ENCODE measurements around the gene HEPACAM2. TPM values are rescaled to one million over a fixed set of nuclear protein-coding genes. Genes with fewer than 3 reads are reported as not detected.

Gene HEPACAM2
- total RNA-seq, 1 donor from 2014 or later: not detected

DNA sequence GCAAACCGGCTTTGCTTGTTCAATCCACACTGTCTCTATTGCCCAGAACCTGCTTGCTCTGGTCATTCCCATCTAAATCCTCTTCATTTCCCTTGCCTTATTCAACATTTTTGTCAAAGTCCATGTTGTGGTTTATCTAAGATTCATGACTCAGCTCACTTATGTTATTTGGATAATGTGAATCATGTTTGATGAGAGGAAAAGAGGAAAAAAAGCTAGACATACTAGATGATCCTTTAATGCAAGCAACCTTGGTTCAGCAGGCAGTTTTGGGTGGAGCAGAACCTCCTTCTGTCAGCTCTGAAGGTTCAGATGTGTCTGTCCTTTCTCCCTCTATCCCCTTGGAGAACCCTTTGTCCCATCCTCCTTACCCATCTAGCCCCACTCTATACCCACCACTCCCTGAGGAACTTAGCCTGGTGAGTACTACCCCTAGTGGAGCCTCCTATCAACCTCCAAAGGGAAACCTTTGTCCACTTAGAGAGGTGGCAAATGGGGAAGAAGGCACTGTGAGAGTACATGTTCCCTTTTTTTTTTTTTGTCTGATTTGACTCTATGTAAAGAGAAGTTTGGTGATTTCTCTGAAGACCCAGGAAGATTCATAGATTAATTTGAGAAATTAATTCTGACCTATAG is 76.0 kb downstream of the HEPACAM2 start:
- H3K27me3 ChIP-seq (ENCODE audit: control insufficient read depth in 3 of 3, insufficient read depth in 3 of 3, low read length in 3 of 3): no peaks in the 10 kb centered on the region
- no peaks in the 10 kb centered on the region for H3K36me3 ChIP-seq (ENCODE audit: control insufficient read depth in 3 of 3, insufficient read depth in 3 of 3, low read length in 3 of 3)
- peaks cover 4 to 6% (median 4%) of the 10 kb centered on the region in 3 donors for H3K4me1 ChIP-seq (ENCODE audit: control insufficient read depth in 3 of 3, insufficient read depth in 3 of 3, low read length in 3 of 3)
- H3K4me3 ChIP-seq (ENCODE audit: low read length in 3 of 3): no peak overlapping the region
- H3K9ac ChIP-seq (ENCODE audit: low read depth in 1 of 3, low read length in 3 of 3): no peak overlapping the region
- no peak overlapping the region for H3K27ac ChIP-seq (ENCODE audit: low read depth, low read length)
- H3K9me3 ChIP-seq (ENCODE audit: control insufficient read depth in 3 of 3, low read length in 3 of 3): no peaks in the 10 kb centered on the region

- Histone ChIP-seq H3K36me3 (ENCODE audit: control insufficient read depth in 3 of 3, insufficient read depth in 3 of 3, low read length in 3 of 3) (peaks cover 3 to 11% (median 7%) of the 10 kb centered on the region in 3 donors), H3K4me1 (ENCODE audit: control insufficient read depth in 3 of 3, insufficient read depth in 3 of 3, low read length in 3 of 3) (peaks cover 4 to 6% (median 4%) of the 10 kb centered on the region in 3 donors), H3K9me3 (ENCODE audit: control insufficient read depth in 3 of 3, low read length in 3 of 3) (no peaks in the 10 kb centered on the region), H3K27me3 (ENCODE audit: control insufficient read depth in 3 of 3, insufficient read depth in 3 of 3, low read length in 3 of 3) (no peaks in the 10 kb centered on the region), H3K4me3 (ENCODE audit: low read length in 3 of 3) (peak overlapping the region in 1 of 3 donors; percentile 75), H3K9ac (ENCODE audit: low read depth in 1 of 3, low read length in 3 of 3) (no peak overlapping the region), H3K27ac (ENCODE audit: low read depth, low read length) (peak overlapping the region; percentile 59)
Observed at GRCh38 chr7:93148727-93149126, 77.5 kb downstream of the HEPACAM2 start.

DNA sequence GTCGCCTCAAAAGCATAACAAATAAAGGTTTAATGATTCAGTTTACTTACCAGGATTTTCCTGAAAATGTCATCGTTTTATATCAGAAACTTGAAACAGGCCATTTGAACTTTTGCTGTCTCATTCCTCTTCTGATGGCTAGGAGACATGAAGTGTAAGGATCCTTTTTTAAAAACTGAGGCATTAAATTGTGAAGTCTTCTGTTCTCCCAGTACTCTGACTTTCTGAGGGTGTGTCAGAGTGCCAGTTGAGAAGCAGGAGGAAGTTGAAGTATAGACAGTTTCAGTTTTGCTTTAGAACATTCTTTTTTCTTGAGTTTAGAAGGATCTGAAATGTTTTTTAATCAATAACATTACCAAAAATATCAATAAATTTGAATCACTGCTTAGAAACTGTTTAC is 78.1 kb downstream of the HEPACAM2 start, which contains the start of gene SAMD9L:
SAMD9L (minus strand) TSS at position 242 of the 400 bp plus-strand sequence. CDS start 12,414 bp downstream, outside the sequence.
- Histone ChIP-seq H3K27ac (ENCODE audit: low read depth, low read length) (peak within 1 kb of the TSS; percentile 59), H3K4me3 (ENCODE audit: low read length in 3 of 3) (peak within 1 kb of the TSS; percentile 68 to 75 (median 73)), H3K9me3 (ENCODE audit: control insufficient read depth in 3 of 3, low read length in 3 of 3) (no peaks in the 10 kb centered on the region)

DNA sequence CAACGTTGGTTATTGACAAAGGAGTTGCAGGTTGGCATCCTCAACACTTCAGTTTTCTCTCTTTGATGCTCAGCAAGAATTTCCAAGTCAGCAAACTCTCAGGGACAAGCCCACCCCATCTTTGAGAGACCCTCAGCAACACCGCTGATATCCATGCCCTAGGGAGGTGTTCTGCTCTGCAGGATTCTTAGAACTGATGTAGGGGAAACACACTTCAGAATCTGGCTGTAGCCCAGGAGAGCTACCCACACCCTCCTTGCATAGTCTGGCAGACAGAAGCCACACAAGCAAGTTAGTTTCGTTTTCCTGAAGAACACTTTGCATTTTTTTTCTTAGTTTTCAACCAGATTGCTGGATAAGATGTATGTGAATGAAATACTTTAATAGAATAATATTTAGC is 78.9 kb downstream of the HEPACAM2 start:
- peak overlapping the region; percentile 59 for H3K27ac ChIP-seq (ENCODE audit: low read depth, low read length)
- peak overlapping the region; percentile 19 to 72 (median 52) for H3K9ac ChIP-seq (ENCODE audit: low read depth in 1 of 3, low read length in 3 of 3)
- H3K4me1 ChIP-seq (ENCODE audit: control insufficient read depth in 3 of 3, insufficient read depth in 3 of 3, low read length in 3 of 3): peaks cover 4 to 6% (median 4%) of the 10 kb centered on the region in 3 donors
- H3K27me3 ChIP-seq (ENCODE audit: control insufficient read depth in 3 of 3, insufficient read depth in 3 of 3, low read length in 3 of 3): no peaks in the 10 kb centered on the region
- peak overlapping the region; percentile 68 to 75 (median 73) for H3K4me3 ChIP-seq (ENCODE audit: low read length in 3 of 3)
- H3K9me3 ChIP-seq (ENCODE audit: control insufficient read depth in 3 of 3, low read length in 3 of 3): no peaks in the 10 kb centered on the region
- H3K36me3 ChIP-seq (ENCODE audit: control insufficient read depth in 3 of 3, insufficient read depth in 3 of 3, low read length in 3 of 3): peaks cover 10 to 22% (median 19%) of the 10 kb centered on the region in 3 donors

More for the DNA sequence above, 78.1 kb downstream of the HEPACAM2 start, which contains the start of gene SAMD9L:
- H3K9ac ChIP-seq (ENCODE audit: low read depth in 1 of 3, low read length in 3 of 3): peak within 1 kb of the TSS; percentile 19 to 72 (median 52)
- no peaks in the 10 kb centered on the region for H3K27me3 ChIP-seq (ENCODE audit: control insufficient read depth in 3 of 3, insufficient read depth in 3 of 3, low read length in 3 of 3)
- peaks cover 6 to 16% (median 12%) of the 10 kb centered on the region in 3 donors for H3K36me3 ChIP-seq (ENCODE audit: control insufficient read depth in 3 of 3, insufficient read depth in 3 of 3, low read length in 3 of 3)
- peaks cover 4 to 6% (median 4%) of the 10 kb centered on the region in 3 donors for H3K4me1 ChIP-seq (ENCODE audit: control insufficient read depth in 3 of 3, insufficient read depth in 3 of 3, low read length in 3 of 3)

DNA sequence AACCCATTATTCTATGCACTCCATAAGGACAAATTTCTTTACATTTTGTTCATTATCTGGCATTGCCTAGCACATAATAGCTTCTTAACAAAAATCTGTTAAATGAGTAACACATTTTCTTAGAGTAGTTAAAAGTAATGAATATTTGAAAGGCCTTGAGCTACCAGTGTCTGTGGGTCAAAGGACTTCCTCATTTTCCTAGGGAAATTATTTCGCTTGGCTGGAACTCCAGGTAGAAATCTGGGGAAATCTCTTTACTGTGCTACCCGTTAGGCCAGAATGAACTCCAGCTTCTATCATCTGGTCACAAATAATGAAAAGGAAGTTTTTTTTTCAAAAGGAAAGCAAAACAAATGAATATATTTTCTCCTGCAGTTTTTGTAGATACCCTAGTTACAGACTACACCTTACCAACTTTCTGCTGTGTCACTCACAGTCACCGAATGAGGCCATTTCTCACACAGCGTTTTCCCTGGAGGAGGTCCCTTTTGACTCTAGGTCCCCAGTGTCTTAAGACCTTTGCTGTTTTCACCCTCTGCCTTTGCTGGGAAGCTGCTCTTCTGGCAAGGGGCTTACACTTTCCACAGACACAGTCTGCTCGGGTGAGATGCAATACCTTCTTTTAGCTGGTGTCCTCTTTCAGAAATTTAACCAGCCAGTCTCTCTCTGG is 79.7 kb downstream of the HEPACAM2 start:
- Histone ChIP-seq H3K9ac (ENCODE audit: low read depth in 1 of 3, low read length in 3 of 3) (peak overlapping the region; percentile 40 to 72 (median 52)), H3K27me3 (ENCODE audit: control insufficient read depth in 3 of 3, insufficient read depth in 3 of 3, low read length in 3 of 3) (no peaks in the 10 kb centered on the region), H3K4me3 (ENCODE audit: low read length in 3 of 3) (peak overlapping the region; percentile 59 to 75 (median 73)), H3K36me3 (ENCODE audit: control insufficient read depth in 3 of 3, insufficient read depth in 3 of 3, low read length in 3 of 3) (peaks cover 13 to 27% (median 23%) of the 10 kb centered on the region in 3 donors), H3K9me3 (ENCODE audit: control insufficient read depth in 3 of 3, low read length in 3 of 3) (peaks cover 0 to 2% (median 0%) of the 10 kb centered on the region in 3 donors), H3K4me1 (ENCODE audit: control insufficient read depth in 3 of 3, insufficient read depth in 3 of 3, low read length in 3 of 3) (peaks cover 4 to 6% (median 4%) of the 10 kb centered on the region in 3 donors), H3K27ac (ENCODE audit: low read depth, low read length) (peak overlapping the region; percentile 59)

- H3K27me3 ChIP-seq (ENCODE audit: control insufficient read depth in 3 of 3, insufficient read depth in 3 of 3, low read length in 3 of 3): no peaks in the 10 kb centered on the region
- peaks cover 4 to 6% (median 4%) of the 10 kb centered on the region in 3 donors for H3K4me1 ChIP-seq (ENCODE audit: control insufficient read depth in 3 of 3, insufficient read depth in 3 of 3, low read length in 3 of 3)
- H3K9ac ChIP-seq (ENCODE audit: low read depth in 1 of 3, low read length in 3 of 3): peak overlapping the region in 1 of 3 donors; percentile 72
- H3K36me3 ChIP-seq (ENCODE audit: control insufficient read depth in 3 of 3, insufficient read depth in 3 of 3, low read length in 3 of 3): peaks cover 17 to 29% (median 29%) of the 10 kb centered on the region in 3 donors
- peaks cover 0 to 2% (median 0%) of the 10 kb centered on the region in 3 donors for H3K9me3 ChIP-seq (ENCODE audit: control insufficient read depth in 3 of 3, low read length in 3 of 3)
- no peak overlapping the region for H3K4me3 ChIP-seq (ENCODE audit: low read length in 3 of 3)
- peak overlapping the region; percentile 59 for H3K27ac ChIP-seq (ENCODE audit: low read depth, low read length)
Observed at GRCh38 chr7:93146036-93146435, 80.2 kb downstream of the HEPACAM2 start.

- peaks cover 4 to 6% (median 4%) of the 10 kb centered on the region in 3 donors for H3K4me1 ChIP-seq (ENCODE audit: control insufficient read depth in 3 of 3, insufficient read depth in 3 of 3, low read length in 3 of 3)
- no peak overlapping the region for H3K4me3 ChIP-seq (ENCODE audit: low read length in 3 of 3)
- no peak overlapping the region for H3K27ac ChIP-seq (ENCODE audit: low read depth, low read length)
- H3K27me3 ChIP-seq (ENCODE audit: control insufficient read depth in 3 of 3, insufficient read depth in 3 of 3, low read length in 3 of 3): no peaks in the 10 kb centered on the region
- peaks cover 0 to 2% (median 0%) of the 10 kb centered on the region in 3 donors for H3K9me3 ChIP-seq (ENCODE audit: control insufficient read depth in 3 of 3, low read length in 3 of 3)
- no peak overlapping the region for H3K9ac ChIP-seq (ENCODE audit: low read depth in 1 of 3, low read length in 3 of 3)
- H3K36me3 ChIP-seq (ENCODE audit: control insufficient read depth in 3 of 3, insufficient read depth in 3 of 3, low read length in 3 of 3): peaks cover 24 to 35% (median 35%) of the 10 kb centered on the region in 3 donors
Observed at GRCh38 chr7:93145354-93145753, 80.9 kb downstream of the HEPACAM2 start.

DNA sequence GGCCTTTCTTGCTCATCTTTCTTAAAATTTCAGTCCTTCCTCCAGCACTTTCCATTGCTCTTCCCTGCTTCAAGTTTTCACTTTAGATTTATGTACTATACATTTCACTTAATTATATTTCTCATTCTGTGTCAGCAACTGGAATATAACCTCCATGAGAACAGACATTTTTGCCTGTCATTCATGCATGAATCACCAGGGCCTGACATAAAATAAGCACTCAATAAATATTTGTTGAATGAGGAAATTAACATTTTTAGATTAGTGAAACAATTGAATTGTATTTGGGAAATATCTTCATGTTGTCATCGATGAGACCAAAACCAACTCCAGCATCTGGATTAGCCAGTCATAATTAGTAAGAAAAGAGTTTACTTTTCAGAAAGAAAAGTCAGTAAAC is 84.1 kb downstream of the HEPACAM2 start:
- Histone ChIP-seq H3K9ac (ENCODE audit: low read depth in 1 of 3, low read length in 3 of 3) (no peak overlapping the region), H3K9me3 (ENCODE audit: control insufficient read depth in 3 of 3, low read length in 3 of 3) (peaks cover 0 to 10% (median 8%) of the 10 kb centered on the region in 3 donors), H3K27ac (ENCODE audit: low read depth, low read length) (no peak overlapping the region), H3K27me3 (ENCODE audit: control insufficient read depth in 3 of 3, insufficient read depth in 3 of 3, low read length in 3 of 3) (no peaks in the 10 kb centered on the region), H3K36me3 (ENCODE audit: control insufficient read depth in 3 of 3, insufficient read depth in 3 of 3, low read length in 3 of 3) (peaks cover 42 to 62% (median 60%) of the 10 kb centered on the region in 3 donors), H3K4me3 (ENCODE audit: low read length in 3 of 3) (no peak overlapping the region), H3K4me1 (ENCODE audit: control insufficient read depth in 3 of 3, insufficient read depth in 3 of 3, low read length in 3 of 3) (peaks cover 2 to 4% (median 3%) of the 10 kb centered on the region in 3 donors)

DNA sequence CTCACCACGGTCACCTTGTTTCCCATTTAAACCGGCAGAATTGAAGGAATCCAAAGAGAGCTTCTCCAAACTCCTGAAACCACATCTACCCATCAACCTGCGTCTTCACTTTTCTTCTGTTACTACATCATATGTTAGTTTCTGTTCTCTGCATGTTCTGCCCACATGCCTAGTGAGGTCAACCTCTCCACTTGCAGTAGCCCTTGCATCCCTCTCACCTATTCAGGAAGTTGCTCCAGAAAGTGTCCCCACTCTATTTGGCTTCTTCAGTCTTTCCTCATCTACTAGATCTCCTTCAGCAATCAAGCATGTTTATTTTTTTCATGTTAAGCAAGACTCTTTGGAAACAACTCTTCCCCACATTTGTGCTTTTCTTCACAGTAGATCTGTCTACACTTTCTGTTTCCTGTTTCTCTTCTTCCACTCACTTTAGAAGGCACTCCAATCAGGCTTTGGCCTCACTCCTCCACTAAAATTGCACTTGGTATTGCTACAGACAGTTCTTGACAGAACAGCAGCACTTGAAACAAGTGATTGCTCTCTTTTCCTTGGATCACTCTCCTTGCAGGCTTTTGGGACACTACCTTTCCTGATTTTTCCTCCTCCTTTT is 85.6 kb downstream of the HEPACAM2 start:
- H3K4me1 ChIP-seq (ENCODE audit: control insufficient read depth in 3 of 3, insufficient read depth in 3 of 3, low read length in 3 of 3): no peaks in the 10 kb centered on the region
- no peak overlapping the region for H3K9ac ChIP-seq (ENCODE audit: low read depth in 1 of 3, low read length in 3 of 3)
- no peak overlapping the region for H3K4me3 ChIP-seq (ENCODE audit: low read length in 3 of 3)
- H3K9me3 ChIP-seq (ENCODE audit: control insufficient read depth in 3 of 3, low read length in 3 of 3): peaks cover 0 to 10% (median 8%) of the 10 kb centered on the region in 3 donors
- H3K36me3 ChIP-seq (ENCODE audit: control insufficient read depth in 3 of 3, insufficient read depth in 3 of 3, low read length in 3 of 3): peaks cover 43 to 74% (median 73%) of the 10 kb centered on the region in 3 donors
- no peaks in the 10 kb centered on the region for H3K27me3 ChIP-seq (ENCODE audit: control insufficient read depth in 3 of 3, insufficient read depth in 3 of 3, low read length in 3 of 3)
- H3K27ac ChIP-seq (ENCODE audit: low read depth, low read length): no peak overlapping the region

All from skeletal muscle tissue (tissue), 4 donors.